Esophagus (tissue), 2 donors: ENCODE data around the gene SPG7. TPM values are rescaled to one million over a fixed set of nuclear protein-coding genes. Genes with fewer than 3 reads are reported as not detected.
A peak's percentile ranks its signal among the peaks of the same experiment; 100 is the strongest.

Experiments
- H3K27ac ChIP-seq, 2 donors: one replicate each; pipeline ENCODE4 v1.5.1; 2013; ENCODE audit warnings: low read depth in 2 of 2, mild to moderate bottlenecking in 2 of 2, inconsistent platforms in 1 of 2, low read length in 1 of 2, moderate library complexity in 1 of 2
- H3K27me3 ChIP-seq, 2 donors: one replicate each; pipeline ENCODE4 v1.6.1; 2013; ENCODE audit warnings: low read length in 2 of 2, control low read depth in 1 of 2, mild to moderate bottlenecking in 1 of 2; ENCODE audit not compliant: insufficient read depth in 2 of 2, control insufficient read depth in 1 of 2
- H3K36me3 ChIP-seq, 2 donors: one replicate each; pipeline ENCODE4 v1.6.1; 2013; ENCODE audit warnings: low read length in 1 of 2; ENCODE audit not compliant: control insufficient read depth in 2 of 2, insufficient read depth in 2 of 2
- H3K4me1 ChIP-seq, 2 donors: one replicate each; pipeline ENCODE4 v1.6.1; 2013; ENCODE audit warnings: low read length in 1 of 2; ENCODE audit not compliant: control insufficient read depth in 2 of 2, insufficient read depth in 2 of 2
- H3K4me3 ChIP-seq, 2 donors: one replicate each; pipeline ENCODE4 v1.5.1; 2013; ENCODE audit warnings: low read length in 2 of 2, mild to moderate bottlenecking in 2 of 2, low read depth in 1 of 2, moderate library complexity in 1 of 2
- H3K9me3 ChIP-seq, 2 donors: one replicate each; pipeline ENCODE4 v1.6.1; 2013; ENCODE audit warnings: mild to moderate bottlenecking in 2 of 2, low read depth in 1 of 2, low read length in 1 of 2, moderate library complexity in 1 of 2; ENCODE audit not compliant: control insufficient read depth in 2 of 2, insufficient read depth in 1 of 2
- WGBS, 2 donors: extraction: QIAGEN DNeasy Blood & Tissue Kit; methylation state at CpG; one replicate each; pipeline ENCODE4 v1.1.7; 2013; 5-methylcytosine and 5-hydroxymethylcytosine counted together
- polyA plus RNA-seq, 2 donors: library from polyadenylated mRNA; stranded (reverse); fragments of 200-250 nt; gene quantifications; one replicate each; pipeline ENCODE4 v1.2.3, GENCODE V29; 2013
- donor health status: healthy with polysubstance abuse.
- donor health status: Bipolar disorder and iron deficiency.

SPG7 gene
- polyA plus RNA-seq, 2 donors = 41.9 to 89.3 TPM

- Histone ChIP-seq H3K4me3 (no peak overlapping the region), H3K27me3 (no peaks in the 10 kb centered on the region), H3K9me3 (no peaks in the 10 kb centered on the region), H3K4me1 (peaks cover 15 to 20% of the 10 kb centered on the region in 2 donors), H3K27ac (peak overlapping the region in 1 of 2 donors; percentile 60), H3K36me3 (no peaks in the 10 kb centered on the region)
- WGBS, 2 donors = 62 to 73% methylated on average over 5 of the region's 5 CpGs
Observed at GRCh38 chr16:89484041-89484501, 24.1 kb upstream of the SPG7 start.

DNA sequence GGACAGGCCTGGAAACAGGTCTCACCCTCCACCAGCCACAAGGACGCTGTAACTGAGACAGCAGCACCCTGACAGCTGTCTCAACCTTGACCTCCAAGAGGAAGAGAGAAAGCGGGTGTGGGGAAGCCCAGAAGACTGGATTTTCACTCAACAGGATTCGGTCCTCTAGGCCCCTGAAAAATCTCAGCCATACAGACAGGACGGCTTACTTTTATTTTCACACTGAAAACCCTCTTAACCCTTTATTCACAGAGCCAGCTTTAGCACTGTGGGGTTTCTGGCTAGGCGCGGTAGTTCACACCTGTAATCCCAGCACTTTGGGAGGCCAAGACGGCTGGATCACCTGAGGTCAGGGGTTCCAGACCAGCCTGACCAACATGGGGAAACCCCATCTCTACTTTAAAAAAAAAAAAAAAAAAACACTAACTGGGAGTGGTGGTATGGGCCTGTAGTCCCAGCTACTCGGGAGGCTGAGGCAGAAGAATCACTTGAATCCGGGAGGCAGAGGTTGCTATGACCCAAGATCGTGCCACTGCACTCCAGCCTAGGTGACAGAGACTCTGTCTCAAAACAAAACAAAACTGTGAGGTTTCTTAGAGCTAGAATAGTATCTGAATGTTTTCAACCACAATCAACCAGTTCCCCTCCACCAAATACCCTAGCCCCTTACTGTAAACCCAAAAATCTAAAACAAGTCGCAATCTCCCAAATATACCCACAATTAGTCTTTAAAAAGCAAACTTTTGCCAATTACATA is 23.1 kb upstream of the SPG7 start:
- H3K4me1 ChIP-seq = peaks cover 15 to 20% of the 10 kb centered on the region in 2 donors
- no peak overlapping the region for H3K4me3 ChIP-seq
- no peaks in the 10 kb centered on the region for H3K36me3 ChIP-seq
- WGBS, 2 donors = 49 to 61% methylated on average over 11 of the region's 11 CpGs
- H3K27me3 ChIP-seq = no peaks in the 10 kb centered on the region
- peak overlapping the region in 1 of 2 donors; percentile 37 for H3K27ac ChIP-seq
- H3K9me3 ChIP-seq = no peaks in the 10 kb centered on the region

- Histone ChIP-seq H3K9me3 (no peaks in the 10 kb centered on the region), H3K27me3 (no peaks in the 10 kb centered on the region), H3K4me1 (peaks cover 12 to 17% of the 10 kb centered on the region in 2 donors), H3K4me3 (no peak overlapping the region), H3K36me3 (no peaks in the 10 kb centered on the region), H3K27ac (peak overlapping the region in 1 of 2 donors; percentile 66)
- 23 to 30% methylated on average over 4 of the region's 4 CpGs for WGBS, 2 donors
Observed at GRCh38 chr16:89485701-89486246, 22.4 kb upstream of the SPG7 start.

DNA sequence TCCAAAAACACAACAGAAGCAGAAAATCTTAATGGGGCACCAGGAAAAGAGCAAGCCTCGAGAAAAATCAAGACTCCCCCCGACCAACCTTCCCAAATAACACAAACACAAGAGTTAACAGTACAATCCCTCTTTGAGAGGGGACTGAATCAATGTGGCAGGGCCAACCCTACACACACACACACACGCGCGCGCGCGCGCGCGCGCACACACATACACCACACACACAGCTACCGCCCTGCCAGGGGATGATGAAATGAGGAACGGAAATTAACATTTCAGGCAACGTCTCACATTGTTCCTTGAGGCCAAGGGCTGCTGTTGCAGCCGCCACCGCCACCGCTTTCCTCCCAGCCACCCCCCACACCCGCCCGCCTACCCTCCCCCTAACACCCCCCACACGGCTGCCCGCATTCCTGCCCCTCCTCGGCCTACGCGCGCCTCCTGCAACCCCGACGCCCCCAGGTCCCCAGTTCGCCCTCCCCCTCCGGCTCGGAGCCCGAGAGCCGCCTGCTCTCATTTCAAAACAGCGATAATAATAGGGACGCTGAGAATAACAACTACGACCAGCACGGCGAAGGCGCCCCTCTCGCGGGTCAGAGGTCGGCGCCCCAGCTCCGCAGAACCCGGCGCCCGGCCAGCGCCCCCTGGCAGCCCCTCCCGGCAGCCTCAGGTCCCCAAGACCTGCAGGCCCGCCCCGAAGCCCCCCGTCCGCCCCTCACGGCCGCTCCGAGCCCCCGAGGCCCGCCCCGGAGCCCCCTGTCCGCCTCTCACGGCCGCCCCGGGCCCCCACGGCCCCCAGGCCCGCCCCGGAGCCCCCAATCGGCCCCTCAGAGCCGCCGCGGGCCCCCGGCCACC is 18.9 kb upstream of the SPG7 start:
- H3K4me1 ChIP-seq = peaks cover 0 to 4% of the 10 kb centered on the region in 2 donors
- peak overlapping the region; percentile 75 to 87 for H3K4me3 ChIP-seq
- peaks cover 0 to 4% of the 10 kb centered on the region in 2 donors for H3K36me3 ChIP-seq
- WGBS, 2 donors = 1% methylated on average over 53 to 71 of the region's 71 CpGs
- H3K9me3 ChIP-seq = no peaks in the 10 kb centered on the region
- peak overlapping the region; percentile 96 to 98 for H3K27ac ChIP-seq
- H3K27me3 ChIP-seq = no peaks in the 10 kb centered on the region

- Histone ChIP-seq H3K27ac (peak overlapping the region; percentile 96 to 98), H3K36me3 (peaks cover 0 to 6% of the 10 kb centered on the region in 2 donors), H3K4me3 (peak overlapping the region; percentile 75 to 87), H3K27me3 (no peaks in the 10 kb centered on the region), H3K9me3 (no peaks in the 10 kb centered on the region), H3K4me1 (peaks cover under 1 to 4% of the 10 kb centered on the region in 2 donors)
- 0 to 1% methylated on average over 44 to 81 of the region's 81 CpGs for WGBS, 2 donors
Observed at GRCh38 chr16:89489898-89490438, 18.2 kb upstream of the SPG7 start.

DNA sequence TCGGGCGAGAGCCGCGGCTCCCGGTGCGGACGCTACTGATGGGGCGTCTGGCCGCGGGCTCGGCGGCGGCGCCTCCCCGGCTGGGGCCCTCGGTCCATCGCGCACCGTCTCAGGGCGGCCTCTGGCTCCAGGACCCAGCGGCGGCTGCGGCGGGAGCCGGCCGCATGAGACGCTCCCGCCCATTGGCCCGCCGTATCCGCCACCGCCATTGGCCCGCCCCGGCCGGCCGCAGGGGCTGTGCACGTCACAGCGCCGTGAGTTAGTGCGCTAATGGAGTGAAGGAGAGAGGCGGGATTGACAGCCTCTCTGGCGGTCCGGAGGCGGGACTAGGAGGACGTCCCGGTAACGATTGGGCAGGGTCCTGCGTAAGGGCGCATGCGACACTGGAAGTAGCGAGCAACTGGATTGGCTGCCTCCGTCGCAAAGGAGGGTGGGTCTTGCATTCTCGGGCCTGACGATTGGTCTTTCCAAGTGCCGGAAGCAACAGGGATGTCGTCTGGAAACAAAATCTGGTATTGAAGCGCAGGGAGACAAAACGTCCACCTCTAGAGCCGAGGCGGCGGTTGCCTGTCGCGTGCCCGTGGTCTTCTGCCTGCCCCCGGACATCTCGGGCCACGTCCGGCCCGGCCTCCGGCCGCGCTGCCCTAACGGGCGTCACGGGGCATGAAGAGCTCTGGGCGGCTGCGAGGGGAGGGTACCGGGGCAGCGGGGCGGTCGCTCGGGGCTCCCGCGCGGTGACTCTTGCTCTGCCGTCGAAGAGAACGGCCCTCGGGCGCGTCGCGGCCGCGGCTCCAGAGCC is 17.6 kb upstream of the SPG7 start, which contains the start of gene ANKRD11:
Gene ANKRD11 (minus strand): TSS at position 123 of the 799 bp plus-strand sequence. CDS start 173,542 bp downstream, outside the sequence.
- Histone ChIP-seq H3K4me3 (peak within 1 kb of the TSS; percentile 79 to 87), H3K4me1 (peaks cover 2 to 4% of the 10 kb centered on the region in 2 donors), H3K27ac (peak within 1 kb of the TSS; percentile 97 to 98), H3K27me3 (no peaks in the 10 kb centered on the region), H3K36me3 (peaks cover 0 to 8% of the 10 kb centered on the region in 2 donors), H3K9me3 (no peaks in the 10 kb centered on the region)
- whole genome bisulfite sequencing, 2 donors = 0% methylated on average over 84 to 96 of the region's 96 CpGs

DNA sequence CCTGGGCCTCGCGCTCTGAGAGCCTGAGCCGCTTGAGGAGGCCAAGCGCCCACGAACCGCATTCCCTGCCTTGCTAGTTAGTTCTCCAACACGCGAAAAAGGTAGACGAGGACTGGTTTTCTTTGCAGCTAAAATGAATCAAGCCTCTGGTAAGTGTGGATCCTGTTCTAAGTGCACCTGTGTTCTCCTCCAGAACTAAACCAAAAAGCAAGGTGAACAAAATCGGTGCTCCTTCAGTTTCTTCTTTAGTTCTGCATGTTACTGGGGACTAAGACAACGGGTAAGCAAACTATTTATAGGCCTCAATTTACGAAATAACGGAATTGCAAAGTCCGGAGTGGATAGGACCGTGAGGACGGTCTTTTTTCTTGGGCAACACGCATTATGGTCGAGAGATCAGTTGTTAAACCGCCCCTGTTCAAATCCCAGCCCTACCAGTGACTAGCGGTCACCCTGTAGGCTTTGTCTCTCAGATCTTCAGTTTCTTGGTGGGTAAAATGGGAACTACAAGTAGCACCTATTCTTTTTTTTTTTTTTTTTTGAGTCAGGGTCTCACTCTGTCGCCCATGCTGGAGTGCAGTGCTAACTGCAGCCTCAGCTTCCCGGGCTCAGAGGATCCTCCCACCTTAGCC is 16.8 kb upstream of the SPG7 start:
- Histone ChIP-seq H3K9me3 (no peaks in the 10 kb centered on the region), H3K4me1 (peaks cover 2 to 4% of the 10 kb centered on the region in 2 donors), H3K27ac (peak overlapping the region; percentile 97 to 98), H3K4me3 (peak overlapping the region; percentile 79 to 84), H3K36me3 (peaks cover 0 to 8% of the 10 kb centered on the region in 2 donors), H3K27me3 (no peaks in the 10 kb centered on the region)
- WGBS, 2 donors = 2 to 4% methylated on average over 22 of the region's 22 CpGs

GRCh38 chr16:89491974-89492687 is 16.1 kb upstream of the SPG7 start:
- 82 to 86% methylated on average over 24 of the region's 24 CpGs for WGBS, 2 donors
- Histone ChIP-seq H3K27me3 (no peaks in the 10 kb centered on the region), H3K27ac (peak overlapping the region; percentile 97 to 98), H3K4me1 (peaks cover 2 to 4% of the 10 kb centered on the region in 2 donors), H3K36me3 (peaks cover 0 to 8% of the 10 kb centered on the region in 2 donors), H3K9me3 (no peaks in the 10 kb centered on the region), H3K4me3 (peak overlapping the region in 1 of 2 donors; percentile 84)
